LNCAP (cell line): ENCODE results near the gene PRRT2.

Experiments
- CTCF ChIP-seq: fragments of 450-650 bp; IDR thresholded peaks from 2 replicates; pipeline ENCODE4 v1.5.1; 2017; ENCODE audit warnings: mild to moderate bottlenecking

PRRT2 gene

GRCh38 chr16:29820730-29821642, 9.0 kb downstream of the PRRT2 start:
- no peak for TF ChIP-seq CTCF

- no peak for TF ChIP-seq CTCF
Measured at GRCh38 chr16:29821643-29822115, 9.7 kb downstream of the PRRT2 start.

- no peak for TF ChIP-seq CTCF
Measured at GRCh38 chr16:29824589-29825144, 12.7 kb downstream of the PRRT2 start.

GRCh38 chr16:29825145-29826044, 13.4 kb downstream of the PRRT2 start:
- no peak for TF ChIP-seq CTCF

GRCh38 chr16:29826342-29826695, 14.3 kb downstream of the PRRT2 start:
- TF ChIP-seq CTCF = no peak

- TF ChIP-seq CTCF = no peak
Measured at GRCh38 chr16:29830774-29831173, 18.8 kb downstream of the PRRT2 start.

GRCh38 chr16:29831490-29831889, 19.5 kb downstream of the PRRT2 start:
- TF ChIP-seq CTCF = no peak
